B cell (primary cell): ENCODE data around the gene SLC2A14. TPM values are rescaled to one million over a fixed set of nuclear protein-coding genes. Genes with fewer than 3 reads are reported as not detected.
"Not testable (repeated sequence)": the region's sequence is repeated elsewhere in the genome, so short reads cannot be mapped to it uniquely, and the experiment has no call there.

Experiments used
- ATAC-seq: fragments of 200-7000 bp; cut with Tn5 transposase; one replicate; pipeline ENCODE4 v1.10.0; 2021; ENCODE audit warnings: low read depth, mild to moderate bottlenecking, moderate number of reproducible peaks, moderate library complexity
- CTCF ChIA-PET: fragments of 350-600 bp; sonication (Branson Sonifier 250); formaldehyde crosslinking; loops from one replicate; lab custom pipeline; 2021; ENCODE audit warnings: antibody characterized with exemption, inconsistent platforms; lab: Charles Lee
- POLR2A ChIA-PET: fragments of 350-600 bp; sonication (Branson Sonifier 250); formaldehyde crosslinking; loops from one replicate; lab custom pipeline; 2021; ENCODE audit warnings: antibody characterized with exemption; lab: Charles Lee
- DNase-seq: peaks from one replicate; pipeline ENCODE4 v3.0.0; 2013
- H2AFZ ChIP-seq: 2 replicates; pipeline ENCODE4 v1.6.1; 2012; ENCODE audit warnings: mild to moderate bottlenecking, low read depth, low read length; ENCODE audit not compliant: insufficient read depth, poor library complexity, severe bottlenecking
- H3K27ac ChIP-seq, 2 donors: 1 replicate in 1 of 2; 2 replicates in 1 of 2; pipeline ENCODE4 v1.5.1; 2012 to 2013; ENCODE audit warnings: low read length in 2 of 2, mild to moderate bottlenecking in 2 of 2, moderate library complexity in 1 of 2
- H3K27me3 ChIP-seq, 4 experiments: fragments of 200-600 bp in 1 of 4; sonication (generic) in 1 of 4; replicated peaks in 1 of 4; 1 replicate in 2 of 4; 2 replicates in 2 of 4; pipeline versions ENCODE4 v1.6.1 to v1.7.0; 2013 to 2016; ENCODE audit warnings: low read length in 3 of 4, mild to moderate bottlenecking in 2 of 4, mixed read lengths in 1 of 4, moderate library complexity in 1 of 4; ENCODE audit not compliant: insufficient read depth in 4 of 4, control insufficient read depth in 3 of 4; ENCODE audit errors: control extremely low read depth in 1 of 4
- H3K36me3 ChIP-seq, 2 experiments: replicated peaks in 1 of 2; 1 replicate in 1 of 2; 2 replicates in 1 of 2; pipeline versions ENCODE4 v1.6.1 to v1.7.1; 2013; ENCODE audit warnings: low read length in 1 of 2; ENCODE audit not compliant: insufficient read depth in 2 of 2, control insufficient read depth in 1 of 2; ENCODE audit errors: control extremely low read depth in 1 of 2, extremely low read depth in 1 of 2
- H3K4me1 ChIP-seq, 2 donors: fragments of 200-600 bp in 1 of 2; sonication (generic) in 1 of 2; 1 replicate in 1 of 2; 2 replicates in 1 of 2; pipeline versions ENCODE4 v1.5.1 to v1.6.1; 2013 to 2017; ENCODE audit warnings: low read length in 2 of 2; ENCODE audit not compliant: control insufficient read depth in 2 of 2, insufficient read depth in 2 of 2
- H3K4me2 ChIP-seq: replicated peaks from 2 replicates; pipeline ENCODE3; 2012; ENCODE audit warnings: mild to moderate bottlenecking, low read depth, low read length; ENCODE audit not compliant: poor library complexity, severe bottlenecking
- H3K4me3 ChIP-seq, 5 experiments: fragments of 200-600 bp in 1 of 5; sonication (generic) in 1 of 5; 1 replicate in 3 of 5; 2 replicates in 2 of 5; pipeline versions ENCODE4 v1.5.1 to v1.7.0; 2011 to 2016; ENCODE audit warnings: low read length in 4 of 5, mild to moderate bottlenecking in 4 of 5, low read depth in 2 of 5, control low read depth in 1 of 5, moderate library complexity in 1 of 5; ENCODE audit not compliant: insufficient read depth in 1 of 5; ENCODE audit errors: control extremely low read depth in 1 of 5, extremely low read depth in 1 of 5
- H3K79me2 ChIP-seq: fragments of 200-600 bp; sonication (generic); one replicate; pipeline ENCODE4 v1.6.0; 2016; ENCODE audit warnings: low read length; ENCODE audit not compliant: control insufficient read depth, insufficient read depth
- H3K9ac ChIP-seq: fragments of 200-600 bp; sonication (generic); 2 replicates; pipeline ENCODE4 v1.6.1; 2017; ENCODE audit warnings: mild to moderate bottlenecking, low read length, moderate library complexity
- H3K9me3 ChIP-seq, 3 donors: one replicate each; pipeline versions ENCODE4 v1.6.1 to v1.7.1; 2013; ENCODE audit warnings: low read length in 2 of 3; ENCODE audit not compliant: control insufficient read depth in 2 of 3, insufficient read depth in 1 of 3; ENCODE audit errors: control extremely low read depth in 1 of 3
- H4K20me1 ChIP-seq: 2 replicates; pipeline ENCODE4 v1.6.0; 2012; ENCODE audit warnings: mild to moderate bottlenecking, low read length; ENCODE audit not compliant: insufficient read depth, control insufficient read depth, poor library complexity, severe bottlenecking
- H3K27ac Mint-ChIP-seq: one replicate; pipeline ENCODE4 v1.8.0; 2021; ENCODE audit warnings: mixed read lengths
- H3K27me3 Mint-ChIP-seq: one replicate; pipeline ENCODE4 v1.8.0; 2021; ENCODE audit warnings: mixed read lengths
- H3K4me1 Mint-ChIP-seq: one replicate; pipeline ENCODE4 v1.8.0; 2021; ENCODE audit warnings: mixed read lengths
- H3K4me3 Mint-ChIP-seq: one replicate; pipeline ENCODE4 v1.8.0; 2021; ENCODE audit warnings: mixed read lengths
- H3K9me3 Mint-ChIP-seq: one replicate; pipeline ENCODE4 v1.8.0; 2022; ENCODE audit warnings: mixed read lengths; ENCODE audit not compliant: insufficient read depth
- EZH2 ChIP-seq: IDR thresholded peaks from 2 replicates; pipeline ENCODE4 v1.6.1; 2012; ENCODE audit warnings: borderline replicate concordance, low read depth, mild to moderate bottlenecking, moderate library complexity, low read length; ENCODE audit not compliant: insufficient read depth, poor library complexity, severe bottlenecking
- WGBS: methylation state at CpG from one replicate; pipeline ENCODE4 v1.1.5; 2013; ENCODE audit warnings: missing lambda C conversion rate; ENCODE audit not compliant: insufficient coverage; 5-methylcytosine and 5-hydroxymethylcytosine counted together
- intact Hi-C: fragments of 100-400 bp; cut with micrococcal nuclease; formaldehyde crosslinking; loops from one replicate; pipeline ENCODE4 v1.10.0; 2022
- polyA plus RNA-seq: library from polyadenylated mRNA; depleted of rRNA; stranded (reverse); fragments of >200 nt; gene quantifications from 2 replicates; pipeline ENCODE4 v1.2.3, GENCODE V29; 2012
- total RNA-seq, 2 donors: library from RNA; stranded (reverse); fragments of 120-200 nt in 1 of 2; gene quantifications; 1 replicate in 1 of 2; 2 replicates in 1 of 2; pipeline versions ENCODE4 v1.2.3 to v1.2.4, GENCODE V29; 2013 to 2022

Gene SLC2A14
- total and polyA plus RNA-seq, 2 donors (not counting 1 experiment from before 2014, with no cell fraction given), result 2.5 to 4.7 TPM

DNA sequence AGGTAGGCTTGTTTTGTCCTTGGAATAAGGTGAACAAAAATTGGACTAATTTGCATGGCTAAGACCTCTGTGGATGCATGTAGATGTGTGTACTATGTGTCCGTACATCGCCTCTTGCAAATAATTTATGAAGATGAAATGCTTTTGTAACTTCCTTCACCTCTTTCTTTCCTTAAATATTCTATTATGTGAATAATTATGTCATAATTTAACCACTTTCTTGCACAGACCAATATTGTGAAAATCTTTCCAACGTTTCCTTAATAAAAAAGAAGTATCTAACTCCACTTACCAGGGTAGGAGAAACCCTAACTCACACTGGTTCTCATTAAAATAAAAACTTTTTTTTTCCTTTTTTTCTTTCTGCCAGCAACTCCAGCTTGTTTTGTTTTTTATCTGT, 79.5 kb downstream of the SLC2A14 start:
- Histone ChIP-seq H3K9me3 (no peaks in the 10 kb centered on the region), H3K9ac (no peak overlapping the region), H3K27me3 (no peaks in the 10 kb centered on the region), H2AFZ (no peak overlapping the region), H3K79me2 (no peaks in the 10 kb centered on the region), H3K36me3 (no peaks in the 10 kb centered on the region), H3K4me1 (no peaks in the 10 kb centered on the region), H3K4me3 (no peak overlapping the region), H3K27ac (no peak overlapping the region), H3K4me2 (no peak overlapping the region), H4K20me1 (no peaks in the 10 kb centered on the region)
- Mint-ChIP-seq H3K4me3 (no peak overlapping the region), H3K4me1 (no peaks in the 10 kb centered on the region), H3K9me3 (no peaks in the 10 kb centered on the region), H3K27me3 (peaks cover 8% of the 10 kb centered on the region), H3K27ac (no peak overlapping the region)
- no peak for ATAC-seq
- TF ChIP-seq EZH2, result no peak
- CTCF ChIA-PET, result no interaction called here
- POLR2A ChIA-PET, result no interaction called here
- DNase-seq, result no peak
- intact Hi-C loops, result no loop called here
- no CpG with 5 or more reads among the region's 3 CpGs for WGBS

DNA sequence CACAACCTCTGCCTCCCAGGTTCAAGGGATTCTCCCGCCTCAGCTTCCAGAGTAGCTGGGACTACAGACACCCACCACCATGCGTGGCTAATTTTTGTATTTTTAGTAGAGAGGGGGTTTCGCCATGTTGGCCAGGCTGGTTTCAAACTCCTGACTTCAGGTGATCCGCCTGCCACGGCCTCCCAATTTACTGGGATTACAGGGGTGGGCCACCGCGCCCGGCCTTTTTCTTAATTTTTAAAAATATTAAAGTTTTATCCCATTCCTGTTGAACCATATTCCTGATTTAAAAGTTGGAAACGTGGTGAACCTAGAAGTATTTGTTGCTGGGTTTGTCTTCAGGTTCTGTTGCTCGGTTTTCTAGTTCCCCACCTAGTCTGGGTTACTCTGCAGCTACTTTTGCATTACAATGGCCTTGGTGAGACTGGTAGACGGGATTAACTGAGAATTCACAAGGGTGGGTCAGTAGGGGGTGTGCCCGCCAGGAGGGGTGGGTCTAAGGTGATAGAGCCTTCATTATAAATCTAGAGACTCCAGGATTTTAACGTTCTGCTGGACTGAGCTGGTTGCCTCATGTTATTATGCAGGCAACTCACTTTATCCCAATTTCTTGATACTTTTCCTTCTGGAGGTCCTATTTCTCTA, 83.7 kb downstream of the SLC2A14 start, which contains the start of gene NANOG:
NANOG (plus strand) TSS at position 519 of the 645 bp plus-strand sequence. CDS start 213 bp downstream, outside the sequence.
- intact Hi-C loops, POLR2A ChIA-PET, H3K4me1 ChIP-seq, H3K79me2 ChIP-seq, H3K4me2 ChIP-seq, H3K4me3 Mint-ChIP-seq, ATAC-seq, H3K4me3 ChIP-seq, H3K9ac ChIP-seq, H3K36me3 ChIP-seq, H4K20me1 ChIP-seq, H3K4me1 Mint-ChIP-seq, H3K9me3 Mint-ChIP-seq, H3K9me3 ChIP-seq, H2AFZ ChIP-seq, DNase-seq, H3K27me3 ChIP-seq, H3K27ac Mint-ChIP-seq, H3K27ac ChIP-seq: not testable (repeated sequence)
- no CpG with 5 or more reads among the region's 13 CpGs for WGBS
- CTCF ChIA-PET, result interaction anchor here (2.1 kb wide), 1 partner anchor 18 kb away, joined by 4 read pairs; no protein-coding TSS in a partner anchor
- peaks cover 12% of the 10 kb centered on the region for H3K27me3 Mint-ChIP-seq
